ENCODE data around the gene DHRS9. TPM values are rescaled to one million over a fixed set of nuclear protein-coding genes. Genes with fewer than 3 reads are reported as not detected.
A peak's percentile ranks its signal among the peaks of the same experiment; 100 is the strongest.

DHRS9 gene
- polyA plus RNA-seq, 1 donor (not counting 4 experiments of a cell fraction or from before 2014, with no cell fraction given): 3.3 TPM

GRCh38 chr2:169108099-169108884 is 38.9 kb downstream of the DHRS9 start:
- Histone ChIP-seq H3K4me2 (ENCODE audit: control insufficient read depth, extremely low read depth, insufficient read depth, low read depth, low read length) (no peak overlapping the region), H2AFZ (ENCODE audit: control insufficient read depth, low read length) (no peak overlapping the region), H3K27me3 (ENCODE audit: control insufficient read depth, extremely low read depth, insufficient read depth, low read length) (no peaks in the 10 kb centered on the region), H3K9me1 (ENCODE audit: control insufficient read depth, extremely low read depth, insufficient read depth, low read length) (no peaks in the 10 kb centered on the region), H3K79me2 (ENCODE audit: control insufficient read depth, insufficient read depth, low read length) (no peaks in the 10 kb centered on the region), H3K4me3 (ENCODE audit: control insufficient read depth in 2 of 3, extremely low read depth in 1 of 3, insufficient read depth in 2 of 3, low read depth in 1 of 3, low read length in 3 of 3) (no peak overlapping the region), H3K9me3 (ENCODE audit: control insufficient read depth, low read depth, low read length) (no peaks in the 10 kb centered on the region), H3K36me3 (ENCODE audit: control insufficient read depth in 2 of 2, extremely low read depth in 1 of 2, insufficient read depth in 2 of 2, low read length in 2 of 2) (no peaks in the 10 kb centered on the region), H3K9ac (ENCODE audit: control insufficient read depth, extremely low read depth, insufficient read depth, low read length) (no peak overlapping the region), H4K20me1 (ENCODE audit: control insufficient read depth, extremely low read depth, insufficient read depth, low read length) (no peaks in the 10 kb centered on the region), H3K4me1 (ENCODE audit: control insufficient read depth, extremely low read depth, insufficient read depth, low read length) (peaks cover 3% of the 10 kb centered on the region), H3K27ac (ENCODE audit: control insufficient read depth, insufficient read depth, low read length) (no peak overlapping the region)
- no peak for FAIRE-seq
- dilution Hi-C loops (cut with MboI; ENCODE audit: extremely low pct_ligation_motif_present, low sequenced_read_pairs): no loop called here
- TF ChIP-seq EZH2 (IDR thresholded peaks at IDR 0.05; ENCODE audit: low read length): no peak
- no peak for DNase-seq (ENCODE audit: low read depth, low spot score)

- Histone ChIP-seq H3K9me1 (ENCODE audit: control insufficient read depth, extremely low read depth, insufficient read depth, low read length) (no peaks in the 10 kb centered on the region), H3K4me3 (ENCODE audit: control insufficient read depth in 2 of 3, extremely low read depth in 1 of 3, insufficient read depth in 2 of 3, low read depth in 1 of 3, low read length in 3 of 3) (no peak overlapping the region), H3K79me2 (ENCODE audit: control insufficient read depth, insufficient read depth, low read length) (no peaks in the 10 kb centered on the region), H3K9me3 (ENCODE audit: control insufficient read depth, low read depth, low read length) (no peaks in the 10 kb centered on the region), H3K4me2 (ENCODE audit: control insufficient read depth, extremely low read depth, insufficient read depth, low read depth, low read length) (peak overlapping the region; percentile 13), H3K36me3 (ENCODE audit: control insufficient read depth in 2 of 2, extremely low read depth in 1 of 2, insufficient read depth in 2 of 2, low read length in 2 of 2) (no peaks in the 10 kb centered on the region), H4K20me1 (ENCODE audit: control insufficient read depth, extremely low read depth, insufficient read depth, low read length) (no peaks in the 10 kb centered on the region), H3K27me3 (ENCODE audit: control insufficient read depth, extremely low read depth, insufficient read depth, low read length) (no peaks in the 10 kb centered on the region), H2AFZ (ENCODE audit: control insufficient read depth, low read length) (no peak overlapping the region), H3K4me1 (ENCODE audit: control insufficient read depth, extremely low read depth, insufficient read depth, low read length) (peaks cover 3% of the 10 kb centered on the region), H3K27ac (ENCODE audit: control insufficient read depth, insufficient read depth, low read length) (no peak overlapping the region), H3K9ac (ENCODE audit: control insufficient read depth, extremely low read depth, insufficient read depth, low read length) (no peak overlapping the region)
- no peak for TF ChIP-seq EZH2 (IDR thresholded peaks at IDR 0.05; ENCODE audit: low read length)
- TF ChIP-seq CTCF (optimal IDR thresholded peaks at IDR 0.05 in 1 of 3, IDR thresholded peaks at IDR 0.05 in 1 of 3, conservative IDR thresholded peaks at IDR 0.05 in 1 of 3; ENCODE audit: extremely low read depth in 1 of 3, insufficient read depth in 2 of 3, low read length in 3 of 3): peak; percentile 79 to 87 (median 82)
- DNase-seq (ENCODE audit: low read depth, low spot score) (peak; percentile 23), FAIRE-seq (peak; percentile 17)
- dilution Hi-C loops (cut with MboI; ENCODE audit: extremely low pct_ligation_motif_present, low sequenced_read_pairs): no loop called here
These were observed 40.4 kb downstream of the DHRS9 start for GRCh38 chr2:169109502-169110409.
